H7 (cell line): ENCODE results near the gene SLC2A6. TPM values are rescaled to one million over a fixed set of nuclear protein-coding genes. Genes with fewer than 3 reads are reported as not detected.

ENCODE experiments used
- DNase-seq: peaks from one replicate; pipeline ENCODE4 v3.0.0; 2012
- H3K27me3 ChIP-seq: 2 replicates; pipeline ENCODE4 v1.6.0; 2011; ENCODE audit warnings: mild to moderate bottlenecking, low read length; ENCODE audit not compliant: control insufficient read depth, insufficient read depth
- H3K36me3 ChIP-seq: replicated peaks from 2 replicates; pipeline ENCODE4 v1.5.1; 2011; ENCODE audit warnings: low read length; ENCODE audit not compliant: control insufficient read depth, insufficient read depth
- H3K4me3 ChIP-seq: 2 replicates; pipeline ENCODE4 v1.5.1; 2011; ENCODE audit warnings: low read depth, mild to moderate bottlenecking, control low read depth, low read length, moderate library complexity; ENCODE audit not compliant: insufficient read depth
- total RNA-seq: library from RNA; depleted of rRNA; stranded (reverse); fragments of >200 nt; shearing (Covaris generic); gene quantifications from 2 replicates; pipeline ENCODE4 v1.2.3, GENCODE V29; 2014

Gene SLC2A6
- total RNA-seq, 1 experiment from 2014 or later: 13.8 TPM

GRCh38 chr9:133468777-133469421 is 10.0 kb downstream of the SLC2A6 start:
- H3K27me3 ChIP-seq: no peaks in the 10 kb centered on the region
- peaks cover 1% of the 10 kb centered on the region for H3K36me3 ChIP-seq
- no peak overlapping the region for H3K4me3 ChIP-seq
- no peak for DNase-seq

DNA sequence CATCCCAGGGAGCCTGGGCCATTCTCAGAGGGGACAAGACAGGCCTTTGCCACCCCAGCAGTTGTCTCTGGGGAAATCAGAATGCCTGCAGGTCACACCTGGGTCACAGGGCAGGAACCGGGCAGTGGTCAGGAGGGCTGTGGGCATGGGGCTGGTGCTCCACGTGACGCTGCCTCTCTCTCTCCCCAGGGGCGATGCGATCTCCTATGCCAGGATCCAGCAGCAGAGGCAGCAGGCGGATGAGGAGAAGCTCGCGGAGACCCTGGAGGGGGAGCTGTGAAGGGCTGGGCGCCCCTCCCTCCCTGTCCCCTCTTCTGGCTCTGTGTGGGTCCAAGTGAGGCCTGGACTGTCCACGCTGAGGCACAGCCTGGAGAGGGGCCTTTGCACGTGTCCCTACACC is 10.5 kb downstream of the SLC2A6 start:
- no peaks in the 10 kb centered on the region for H3K27me3 ChIP-seq
- H3K4me3 ChIP-seq: no peak overlapping the region
- peaks cover 1% of the 10 kb centered on the region for H3K36me3 ChIP-seq
- no peak for DNase-seq

GRCh38 chr9:133467101-133467500 is 11.8 kb downstream of the SLC2A6 start:
- Histone ChIP-seq H3K36me3 (no peaks in the 10 kb centered on the region; the same call in 1 of the 2 replicates), H3K4me3 (no peak overlapping the region), H3K27me3 (no peaks in the 10 kb centered on the region)
- DNase-seq: peak; percentile 87

DNA sequence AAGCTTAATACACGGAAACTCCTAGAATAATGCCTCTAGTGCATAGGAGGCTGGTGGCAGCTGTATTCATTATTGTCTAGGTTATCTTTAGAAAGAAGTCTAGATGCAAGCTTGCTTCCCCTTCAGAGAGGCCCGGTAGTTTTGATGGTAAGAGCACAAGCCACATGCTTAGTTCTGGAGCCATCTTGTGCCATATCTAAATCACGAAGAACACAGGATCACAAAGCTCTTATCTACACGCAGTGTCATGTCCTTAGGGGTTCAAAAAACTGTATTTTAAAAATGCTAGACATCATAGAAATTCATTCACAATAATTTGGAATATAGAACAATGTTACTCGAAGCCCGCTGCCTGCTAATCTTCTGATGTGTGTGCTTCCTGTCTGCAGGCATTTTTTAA is 12.9 kb downstream of the SLC2A6 start:
- no peak for DNase-seq
- Histone ChIP-seq H3K36me3 (no peaks in the 10 kb centered on the region; the same call in 1 of the 2 replicates), H3K27me3 (no peaks in the 10 kb centered on the region), H3K4me3 (no peak overlapping the region)

DNA sequence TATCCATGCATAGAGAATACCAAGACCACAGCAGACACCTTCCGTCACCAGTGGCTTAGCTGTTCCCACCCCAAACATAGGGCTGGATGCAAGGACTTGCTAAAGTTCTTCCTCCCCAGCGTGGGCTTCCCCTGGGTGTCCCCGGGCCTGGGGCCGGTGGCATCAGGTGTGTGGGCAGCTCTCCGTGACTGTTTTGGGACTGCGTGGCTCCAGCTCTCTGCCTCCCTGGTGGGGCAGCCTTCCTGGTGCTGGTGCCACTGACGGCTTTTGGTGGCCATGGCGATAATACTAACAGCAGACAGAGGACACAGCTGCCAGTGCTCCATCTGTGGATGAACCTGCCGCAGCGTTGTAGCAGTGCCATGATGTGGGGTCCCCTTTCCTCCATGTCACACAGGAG is 14.3 kb downstream of the SLC2A6 start:
- H3K4me3 ChIP-seq: no peak overlapping the region
- no peak for DNase-seq
- H3K36me3 ChIP-seq: no peaks in the 10 kb centered on the region; the same call in 1 of the 2 replicates
- no peaks in the 10 kb centered on the region for H3K27me3 ChIP-seq

GRCh38 chr9:133463864-133464615 is 14.9 kb downstream of the SLC2A6 start:
- H3K36me3 ChIP-seq: no peaks in the 10 kb centered on the region; the same call in 1 of the 2 replicates
- no peak for DNase-seq
- no peak overlapping the region for H3K4me3 ChIP-seq
- no peaks in the 10 kb centered on the region for H3K27me3 ChIP-seq

- peak; percentile 90 for DNase-seq
- Histone ChIP-seq H3K4me3 (no peak overlapping the region), H3K36me3 (no peaks in the 10 kb centered on the region; the same call in 1 of the 2 replicates), H3K27me3 (no peaks in the 10 kb centered on the region)
Measured at GRCh38 chr9:133463234-133463863, 15.6 kb downstream of the SLC2A6 start.

DNA sequence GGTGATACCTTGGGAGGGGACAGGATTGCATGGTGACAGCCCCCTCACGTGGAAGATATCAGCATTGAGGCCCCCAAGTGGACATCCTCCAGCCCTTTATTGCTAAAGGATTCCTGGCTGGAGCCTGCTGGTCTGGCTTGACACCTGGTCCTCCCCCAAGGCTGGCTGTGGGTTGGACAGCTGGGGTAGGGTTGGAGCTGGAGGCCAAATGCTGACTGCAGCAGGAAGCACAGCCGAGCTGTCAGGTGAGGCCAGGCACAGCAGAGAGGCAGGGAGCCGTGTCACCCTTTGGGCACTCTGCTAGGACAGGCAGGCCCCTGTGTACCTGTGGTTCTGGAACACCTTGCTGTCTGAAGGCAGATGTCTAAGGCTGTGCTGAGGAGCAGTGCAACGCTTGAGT is 16.9 kb downstream of the SLC2A6 start:
- Histone ChIP-seq H3K4me3 (no peak overlapping the region), H3K27me3 (no peaks in the 10 kb centered on the region), H3K36me3 (no peaks in the 10 kb centered on the region; the same call in 1 of the 2 replicates)
- DNase-seq: no peak

- Histone ChIP-seq H3K27me3 (no peaks in the 10 kb centered on the region), H3K36me3 (no peaks in the 10 kb centered on the region; the same call in 1 of the 2 replicates), H3K4me3 (peak overlapping the region; percentile 81)
- DNase-seq: no peak
Measured at GRCh38 chr9:133460405-133461175, 18.3 kb downstream of the SLC2A6 start.

DNA sequence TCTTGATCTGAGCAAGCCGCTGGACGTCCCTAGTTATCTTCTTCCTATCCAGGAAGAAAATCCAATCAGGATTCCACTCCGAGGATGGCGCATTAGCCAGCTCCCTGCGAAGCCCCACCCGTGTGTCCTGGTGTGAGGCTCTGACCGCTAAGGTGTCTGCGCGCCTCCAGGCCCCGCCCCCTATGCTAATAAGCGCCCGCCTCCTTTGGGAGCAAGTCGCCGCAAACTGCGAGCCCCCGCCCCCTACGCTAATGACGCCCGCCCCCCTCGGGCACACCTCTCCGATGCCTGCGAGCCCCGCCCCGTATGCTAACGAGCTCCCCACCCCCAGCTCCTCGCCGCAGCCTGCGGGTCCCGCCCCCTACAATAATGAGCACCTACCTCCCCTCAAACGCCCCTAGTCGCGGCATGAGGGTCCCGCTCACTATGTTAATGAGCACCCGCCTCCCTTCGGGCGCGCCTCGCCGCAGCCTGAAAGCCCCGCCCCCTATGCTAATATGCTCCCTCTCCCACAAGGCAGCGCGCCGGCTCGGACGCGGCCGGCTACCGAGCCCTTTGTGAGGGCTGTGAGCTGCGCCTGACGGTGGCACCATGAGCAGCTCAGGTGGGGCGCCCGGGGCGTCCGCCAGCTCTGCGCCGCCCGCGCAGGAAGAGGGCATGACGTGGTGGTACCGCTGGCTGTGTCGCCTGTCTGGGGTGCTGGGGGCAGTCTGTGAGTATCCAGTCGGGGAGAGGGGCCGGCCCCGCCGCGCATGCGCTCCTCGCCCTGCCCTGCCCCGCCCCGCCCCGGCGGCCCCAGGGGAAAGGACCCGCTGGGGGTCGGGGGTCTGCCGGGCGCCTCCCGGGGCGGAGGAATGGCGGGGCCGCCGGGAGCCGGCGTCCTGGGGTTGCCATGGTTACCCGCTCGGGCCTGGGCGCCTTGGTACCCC is 19.2 kb downstream of the SLC2A6 start, which contains the start of gene CACFD1:
TSS of gene CACFD1 (plus strand) at position 503 of the 929 bp plus-strand sequence. CDS start at position 592, 89 bp downstream.
- peak; percentile 100 for DNase-seq
- no peaks in the 10 kb centered on the region for H3K27me3 ChIP-seq
- H3K4me3 ChIP-seq: peak within 1 kb of the TSS; percentile 81
- H3K36me3 ChIP-seq: no peaks in the 10 kb centered on the region; the same call in 1 of the 2 replicates

DNA sequence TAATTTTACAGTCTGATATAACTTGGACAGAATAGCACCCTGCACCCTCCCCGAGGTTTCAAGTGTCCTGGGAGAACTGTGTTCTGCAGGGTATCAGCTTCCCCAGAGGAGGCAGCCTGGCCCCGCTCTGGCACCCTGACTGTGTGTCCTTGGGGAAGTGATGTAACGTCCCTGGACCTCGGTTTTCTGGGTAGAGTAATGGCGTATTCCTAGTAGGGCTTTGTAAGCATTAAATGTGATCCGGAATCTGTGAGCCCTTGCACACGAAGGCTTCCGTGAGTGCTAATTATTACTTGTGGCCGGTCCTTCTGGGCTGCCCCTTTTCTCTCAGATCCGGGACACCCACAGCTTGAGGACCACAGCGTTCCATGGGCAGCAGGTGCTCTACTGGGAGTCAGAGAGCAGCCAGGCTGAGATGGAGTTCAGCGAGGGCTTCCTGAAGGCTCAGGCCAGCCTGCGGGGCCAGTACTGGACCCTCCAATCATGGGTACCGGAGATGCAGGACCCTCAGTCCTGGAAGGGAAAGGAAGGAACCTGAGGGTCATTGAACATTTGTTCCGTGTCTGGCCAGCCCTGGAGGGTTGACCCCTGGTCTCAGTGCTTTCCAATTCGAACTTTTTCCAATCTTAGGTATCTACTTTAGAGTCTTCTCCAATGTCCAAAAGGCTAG is 20.1 kb downstream of the SLC2A6 start:
- peak overlapping the region; percentile 45; the same call in 1 of the 2 replicates for H3K4me3 ChIP-seq
- DNase-seq: no peak
- no peaks in the 10 kb centered on the region for H3K36me3 ChIP-seq
- H3K27me3 ChIP-seq: no peaks in the 10 kb centered on the region

GRCh38 chr9:133457748-133458147 is 21.2 kb downstream of the SLC2A6 start:
- Histone ChIP-seq H3K4me3 (no peak overlapping the region), H3K27me3 (no peaks in the 10 kb centered on the region), H3K36me3 (no peaks in the 10 kb centered on the region)
- no peak for DNase-seq

- no peaks in the 10 kb centered on the region for H3K36me3 ChIP-seq
- DNase-seq: peak; percentile 77
- no peaks in the 10 kb centered on the region for H3K27me3 ChIP-seq
- H3K4me3 ChIP-seq: no peak overlapping the region
Measured at GRCh38 chr9:133457233-133457632, 21.7 kb downstream of the SLC2A6 start.
